PC-9 (cell line): Measurements from ENCODE around the gene RXFP2.

Experiments
- EZH2 ChIP-seq: fragments of 200-600 bp; sonication (generic); IDR thresholded peaks from 2 replicates; pipeline ENCODE4 v1.8.0; 2017; ENCODE audit warnings: antibody characterized with exemption, low read depth
- TF ChIP-seq, protein P1 (sequence below): fragments of 200-600 bp; sonication (generic); conservative IDR thresholded peaks from 2 replicates; pipeline ENCODE4 v1.6.1; 2017; ENCODE audit warnings: mixed run types, antibody characterized with exemption, mild to moderate bottlenecking, moderate library complexity

DNA sequence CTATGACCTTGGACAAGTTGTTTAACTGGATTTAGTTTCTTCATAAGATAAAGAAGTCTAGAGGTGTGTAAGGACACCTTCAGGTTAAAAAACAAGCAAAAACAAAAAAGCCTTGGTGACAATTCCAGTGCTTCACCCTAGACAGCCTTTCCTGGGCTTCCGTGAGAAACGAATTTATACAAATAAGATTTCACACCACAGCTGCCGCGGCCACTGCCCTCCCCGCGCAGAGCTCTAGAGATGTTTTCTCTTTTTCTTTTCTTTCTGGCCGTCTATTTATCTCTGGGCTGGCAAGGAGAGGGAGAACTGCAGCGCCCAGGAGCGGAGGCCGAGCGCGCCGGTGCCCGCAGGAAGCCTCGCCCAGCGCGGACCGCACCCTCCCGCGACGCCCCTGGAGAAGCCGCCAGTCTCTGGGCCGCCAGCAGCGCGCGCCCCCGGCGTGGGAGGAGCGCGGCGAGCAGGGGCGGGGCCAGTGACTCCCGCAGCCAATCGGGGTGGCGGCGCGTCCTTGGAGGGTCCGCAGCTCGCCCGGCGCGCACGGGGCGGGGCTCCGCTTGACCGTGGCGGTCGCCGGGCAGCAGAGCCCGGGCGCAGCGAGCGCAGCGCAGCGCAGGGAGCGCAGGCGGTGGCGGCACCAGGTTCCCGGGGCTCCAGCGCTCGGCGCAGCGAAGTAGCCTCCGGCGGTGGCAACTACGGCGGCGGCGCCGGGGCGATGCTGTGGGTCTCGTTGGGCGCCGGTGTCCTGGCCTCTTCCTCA lies 107.0 kb downstream of the RXFP2 start:
- TF ChIP-seq, protein P1, sequence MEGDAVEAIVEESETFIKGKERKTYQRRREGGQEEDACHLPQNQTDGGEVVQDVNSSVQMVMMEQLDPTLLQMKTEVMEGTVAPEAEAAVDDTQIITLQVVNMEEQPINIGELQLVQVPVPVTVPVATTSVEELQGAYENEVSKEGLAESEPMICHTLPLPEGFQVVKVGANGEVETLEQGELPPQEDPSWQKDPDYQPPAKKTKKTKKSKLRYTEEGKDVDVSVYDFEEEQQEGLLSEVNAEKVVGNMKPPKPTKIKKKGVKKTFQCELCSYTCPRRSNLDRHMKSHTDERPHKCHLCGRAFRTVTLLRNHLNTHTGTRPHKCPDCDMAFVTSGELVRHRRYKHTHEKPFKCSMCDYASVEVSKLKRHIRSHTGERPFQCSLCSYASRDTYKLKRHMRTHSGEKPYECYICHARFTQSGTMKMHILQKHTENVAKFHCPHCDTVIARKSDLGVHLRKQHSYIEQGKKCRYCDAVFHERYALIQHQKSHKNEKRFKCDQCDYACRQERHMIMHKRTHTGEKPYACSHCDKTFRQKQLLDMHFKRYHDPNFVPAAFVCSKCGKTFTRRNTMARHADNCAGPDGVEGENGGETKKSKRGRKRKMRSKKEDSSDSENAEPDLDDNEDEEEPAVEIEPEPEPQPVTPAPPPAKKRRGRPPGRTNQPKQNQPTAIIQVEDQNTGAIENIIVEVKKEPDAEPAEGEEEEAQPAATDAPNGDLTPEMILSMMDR, result no peak
- no peak for TF ChIP-seq EZH2
